A673 (cell line): ENCODE data around the gene DNLZ. TPM values are rescaled to one million over a fixed set of nuclear protein-coding genes. Genes with fewer than 3 reads are reported as not detected.

Experiments used
- BruUV-seq: library from RNA; stranded (reverse); fragments of 400-500 nt; replicated peaks from 2 replicates; lab custom pipeline; 2021; lab: Mats Ljungman, UMichigan
- CTCF ChIA-PET: fragments of 300-600 bp; sonication (Branson Sonifier 250); formaldehyde crosslinking; loops from one replicate; lab custom pipeline; 2022; ENCODE audit warnings: antibody characterized with exemption; lab: Charles Lee
- POLR2A ChIA-PET: fragments of 300-600 bp; sonication (Branson Sonifier 250); formaldehyde crosslinking; loops from one replicate; lab custom pipeline; 2022; ENCODE audit warnings: antibody characterized with exemption; ENCODE audit not compliant: low non-redundant PET; lab: Charles Lee
- DNase-seq: peaks from one replicate; pipeline ENCODE4 v3.0.0-alpha.2; 2015; ENCODE audit warnings: low spot score
- H3K27ac ChIP-seq: fragments of 200-600 bp; sonication (generic); 2 replicates; pipeline ENCODE4 v1.5.1; 2016; ENCODE audit warnings: mixed run types, low read depth, mild to moderate bottlenecking, mixed read lengths, antibody characterized with exemption, low read length; ENCODE audit not compliant: poor library complexity, severe bottlenecking
- H3K27me3 ChIP-seq: fragments of 200-600 bp; sonication (generic); replicated peaks from 2 replicates; pipeline ENCODE4 v1.6.1; 2017; ENCODE audit warnings: mixed run types, low read depth, mild to moderate bottlenecking, mixed read lengths, antibody characterized with exemption, low read length; ENCODE audit not compliant: insufficient read depth, poor library complexity
- H3K36me3 ChIP-seq: fragments of 200-600 bp; sonication (generic); 2 replicates; pipeline ENCODE4 v1.6.1; 2016; ENCODE audit warnings: mixed run types, mild to moderate bottlenecking, mixed read lengths, antibody characterized with exemption, low read length; ENCODE audit not compliant: insufficient read depth, poor library complexity, severe bottlenecking
- H3K4me1 ChIP-seq: fragments of 200-600 bp; sonication (generic); 2 replicates; pipeline ENCODE4 v1.6.1; 2017; ENCODE audit warnings: mixed run types, mild to moderate bottlenecking, mixed read lengths, antibody characterized with exemption, low read length; ENCODE audit not compliant: insufficient read depth, poor library complexity, severe bottlenecking
- H3K4me3 ChIP-seq: fragments of 200-600 bp; sonication (generic); 2 replicates; pipeline ENCODE4 v1.5.1; 2016; ENCODE audit warnings: low read depth, mixed run types, mild to moderate bottlenecking, mixed read lengths, low read length; ENCODE audit not compliant: poor library complexity, severe bottlenecking
- H3K9me3 ChIP-seq: fragments of 200-600 bp; sonication (generic); 2 replicates; pipeline ENCODE4 v1.6.1; 2016; ENCODE audit warnings: mixed run types, low read depth, mild to moderate bottlenecking, mixed read lengths, antibody characterized with exemption, low read length; ENCODE audit not compliant: poor library complexity, severe bottlenecking
- CTCF ChIP-seq: fragments of 300-800, 200-600 bp; sonication (generic); conservative IDR thresholded peaks from 2 replicates; pipeline ENCODE4 v1.5.1; 2017; ENCODE audit warnings: low read depth, mild to moderate bottlenecking, antibody characterized with exemption, low read length, moderate library complexity, mixed read lengths
- EZH2 ChIP-seq: fragments of 200-600 bp; sonication (generic); IDR thresholded peaks from 2 replicates; pipeline ENCODE4 v1.6.1; 2017; ENCODE audit warnings: borderline replicate concordance, low read depth, mild to moderate bottlenecking, mixed read lengths, antibody characterized with exemption, low read length; ENCODE audit not compliant: poor library complexity, severe bottlenecking
- intact Hi-C: fragments of 100-400 bp; cut with micrococcal nuclease; formaldehyde crosslinking; loops from one replicate; pipeline ENCODE4 v1.10.0; 2022; ENCODE audit not compliant: unreplicated experiment
- total RNA-seq: library from RNA; stranded (reverse); gene quantifications from 2 replicates; pipeline ENCODE4 v1.2.3, GENCODE V29; 2021

The DNLZ gene
- total RNA-seq, 1 experiment from 2014 or later = 37.3 TPM

- intact Hi-C loops = no loop called here
- CTCF ChIA-PET = no interaction called here
- peaks cover 10% of the 10 kb centered on the region for H3K36me3 ChIP-seq
- no peak overlapping the region for H3K4me3 ChIP-seq
- H3K9me3 ChIP-seq = no peaks in the 10 kb centered on the region
- no TSS peak for BruUV-seq
- no peaks in the 10 kb centered on the region for H3K4me1 ChIP-seq
- H3K27me3 ChIP-seq = no peaks in the 10 kb centered on the region
- no peak for DNase-seq
- POLR2A ChIA-PET = no interaction called here
- no peak for TF ChIP-seq EZH2
- no peak for TF ChIP-seq CTCF
- no peak overlapping the region for H3K27ac ChIP-seq
These were observed 11.6 kb upstream of the DNLZ start for GRCh38 chr9:136375096-136375495.

DNA sequence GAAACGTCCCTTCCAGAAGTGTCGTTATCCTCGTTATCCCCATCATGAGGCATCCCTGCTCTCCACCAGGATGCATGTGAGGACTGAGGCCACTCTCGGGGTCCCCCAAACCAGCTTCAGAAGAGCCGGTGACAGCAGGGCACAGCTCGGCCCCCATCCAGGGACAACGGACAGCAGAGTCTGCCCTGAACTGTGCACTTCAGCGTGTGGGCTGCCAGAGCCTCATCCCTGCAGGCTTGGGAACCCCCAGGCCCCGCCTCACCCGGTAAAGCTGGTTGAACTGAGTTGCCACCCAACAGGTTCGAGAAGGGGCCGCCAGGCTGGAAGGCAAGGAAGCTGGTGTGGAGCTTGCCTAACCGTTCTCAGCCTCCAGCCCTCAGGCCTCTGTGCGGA, 10.6 kb upstream of the DNLZ start:
- DNase-seq = no peak
- BruUV-seq = no TSS peak
- peaks cover 5% of the 10 kb centered on the region for H3K36me3 ChIP-seq
- POLR2A ChIA-PET = no interaction called here
- no peaks in the 10 kb centered on the region for H3K27me3 ChIP-seq
- intact Hi-C loops = no loop called here
- TF ChIP-seq EZH2 (no peak), CTCF (no peak)
- CTCF ChIA-PET = no interaction called here
- H3K4me1 ChIP-seq = no peaks in the 10 kb centered on the region
- no peak overlapping the region for H3K4me3 ChIP-seq
- H3K9me3 ChIP-seq = no peaks in the 10 kb centered on the region
- no peak overlapping the region for H3K27ac ChIP-seq

DNA sequence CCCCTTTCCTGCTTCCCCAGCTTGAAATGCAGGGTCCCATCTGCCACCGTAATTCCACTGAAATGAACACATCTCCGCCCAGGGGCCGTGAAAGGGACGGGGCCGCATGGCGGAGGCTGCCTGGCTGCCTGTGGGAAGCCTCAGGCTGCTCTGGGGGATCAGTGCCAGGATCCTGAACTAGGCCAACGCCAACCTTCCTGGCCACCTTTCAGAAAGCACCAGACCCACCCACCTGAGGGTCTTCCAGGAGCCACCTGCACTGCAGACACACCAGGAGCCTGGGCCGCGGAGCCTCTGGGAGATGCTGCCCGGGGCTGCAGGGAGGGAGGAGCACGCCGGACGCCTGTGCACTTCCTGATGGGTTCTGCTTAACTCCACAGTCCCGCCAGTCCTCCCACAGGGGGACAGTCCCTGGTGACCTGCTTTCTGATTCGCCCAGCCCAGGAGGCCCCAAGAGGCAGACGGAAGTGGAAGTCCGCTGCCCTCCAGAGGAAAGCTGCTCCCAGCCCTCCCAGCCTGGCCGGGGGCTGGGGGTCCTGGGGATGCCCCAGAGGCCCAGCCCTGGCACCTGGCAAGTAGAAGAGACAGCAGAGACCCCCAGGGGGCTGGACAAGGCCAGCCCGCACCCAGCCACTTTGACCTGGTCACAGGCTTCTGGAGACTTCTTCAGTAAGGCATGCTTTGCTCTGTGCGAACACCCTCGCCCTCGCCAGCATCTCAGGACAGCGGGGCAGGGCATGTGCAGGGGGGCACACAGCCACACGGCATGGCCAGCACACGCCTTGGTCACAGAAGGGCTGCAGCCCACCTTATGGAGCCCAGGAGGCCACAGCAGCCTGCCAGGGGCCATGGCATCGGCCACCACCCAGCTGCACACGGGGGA, 10.0 kb upstream of the DNLZ start, which contains the start of gene CARD9:
TSS of gene CARD9 (minus strand) at position 370 of the 883 bp plus-strand sequence. CDS start 1,591 bp downstream, outside the sequence.
- TF ChIP-seq EZH2 = no peak
- TF ChIP-seq CTCF = no peak
- Histone ChIP-seq H3K9me3 (no peaks in the 10 kb centered on the region), H3K4me1 (no peaks in the 10 kb centered on the region), H3K36me3 (no peaks in the 10 kb centered on the region), H3K4me3 (no peak within 1 kb of the TSS), H3K27me3 (no peaks in the 10 kb centered on the region), H3K27ac (peak within 1 kb of the TSS; percentile 37)
- ChIA-PET CTCF (no interaction called here), POLR2A (no interaction called here)
- no TSS peak for BruUV-seq
- no peak for DNase-seq
- intact Hi-C loops = no loop called here
